Ishikawa (cell line): Measurements from ENCODE around the gene NUP214.

Source experiments
- CREB1 ChIP-seq: IDR thresholded peaks from 2 replicates; pipeline ENCODE4 v1.6.1; 2012; ENCODE audit warnings: low read depth
- EGR1 ChIP-seq: IDR thresholded peaks from 2 replicates; pipeline ENCODE4 v1.6.1; 2012
- EP300 ChIP-seq: IDR thresholded peaks from 2 replicates; pipeline ENCODE4 v1.6.1; 2012; ENCODE audit warnings: borderline replicate concordance
- FOXM1 ChIP-seq: IDR thresholded peaks from 2 replicates; pipeline ENCODE4 v1.6.1; 2012; ENCODE audit warnings: low read depth, borderline replicate concordance
- NFIC ChIP-seq: IDR thresholded peaks from 2 replicates; pipeline ENCODE4 v1.6.1; 2012
- RAD21 ChIP-seq: IDR thresholded peaks from 2 replicates; pipeline ENCODE4 v1.6.1; 2012; ENCODE audit warnings: low read depth
- TAF1 ChIP-seq: IDR thresholded peaks from 2 replicates; pipeline ENCODE4 v1.6.1; 2012; ENCODE audit warnings: low read depth, mild to moderate bottlenecking
- TEAD4 ChIP-seq: IDR thresholded peaks from 2 replicates; pipeline ENCODE4 v1.6.1; 2012
- YY1 ChIP-seq: IDR thresholded peaks from 2 replicates; pipeline ENCODE4 v1.6.1; 2012; ENCODE audit warnings: low read depth
- TF ChIP-seq, protein P1 (sequence below): IDR thresholded peaks from 2 replicates; pipeline ENCODE4 v1.6.1; 2012; ENCODE audit warnings: low read depth, mild to moderate bottlenecking
- TF ChIP-seq, protein P2 (sequence below): IDR thresholded peaks from 2 replicates; pipeline ENCODE4 v1.6.1; 2012

- TF ChIP-seq, protein P1, sequence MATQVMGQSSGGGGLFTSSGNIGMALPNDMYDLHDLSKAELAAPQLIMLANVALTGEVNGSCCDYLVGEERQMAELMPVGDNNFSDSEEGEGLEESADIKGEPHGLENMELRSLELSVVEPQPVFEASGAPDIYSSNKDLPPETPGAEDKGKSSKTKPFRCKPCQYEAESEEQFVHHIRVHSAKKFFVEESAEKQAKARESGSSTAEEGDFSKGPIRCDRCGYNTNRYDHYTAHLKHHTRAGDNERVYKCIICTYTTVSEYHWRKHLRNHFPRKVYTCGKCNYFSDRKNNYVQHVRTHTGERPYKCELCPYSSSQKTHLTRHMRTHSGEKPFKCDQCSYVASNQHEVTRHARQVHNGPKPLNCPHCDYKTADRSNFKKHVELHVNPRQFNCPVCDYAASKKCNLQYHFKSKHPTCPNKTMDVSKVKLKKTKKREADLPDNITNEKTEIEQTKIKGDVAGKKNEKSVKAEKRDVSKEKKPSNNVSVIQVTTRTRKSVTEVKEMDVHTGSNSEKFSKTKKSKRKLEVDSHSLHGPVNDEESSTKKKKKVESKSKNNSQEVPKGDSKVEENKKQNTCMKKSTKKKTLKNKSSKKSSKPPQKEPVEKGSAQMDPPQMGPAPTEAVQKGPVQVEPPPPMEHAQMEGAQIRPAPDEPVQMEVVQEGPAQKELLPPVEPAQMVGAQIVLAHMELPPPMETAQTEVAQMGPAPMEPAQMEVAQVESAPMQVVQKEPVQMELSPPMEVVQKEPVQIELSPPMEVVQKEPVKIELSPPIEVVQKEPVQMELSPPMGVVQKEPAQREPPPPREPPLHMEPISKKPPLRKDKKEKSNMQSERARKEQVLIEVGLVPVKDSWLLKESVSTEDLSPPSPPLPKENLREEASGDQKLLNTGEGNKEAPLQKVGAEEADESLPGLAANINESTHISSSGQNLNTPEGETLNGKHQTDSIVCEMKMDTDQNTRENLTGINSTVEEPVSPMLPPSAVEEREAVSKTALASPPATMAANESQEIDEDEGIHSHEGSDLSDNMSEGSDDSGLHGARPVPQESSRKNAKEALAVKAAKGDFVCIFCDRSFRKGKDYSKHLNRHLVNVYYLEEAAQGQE, result no peak
- no peak for TF ChIP-seq RAD21
- TF ChIP-seq, protein P2, sequence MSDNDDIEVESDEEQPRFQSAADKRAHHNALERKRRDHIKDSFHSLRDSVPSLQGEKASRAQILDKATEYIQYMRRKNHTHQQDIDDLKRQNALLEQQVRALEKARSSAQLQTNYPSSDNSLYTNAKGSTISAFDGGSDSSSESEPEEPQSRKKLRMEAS, result no peak; the same call in 1 of the 2 replicates
- TF ChIP-seq EP300, result no peak
- no peak for TF ChIP-seq FOXM1
- TF ChIP-seq EGR1, result no peak
- no peak for TF ChIP-seq TEAD4
- TF ChIP-seq YY1, result no peak
- no peak for TF ChIP-seq NFIC
- no peak; the same call in 1 of the 2 replicates for TF ChIP-seq TAF1
- TF ChIP-seq CREB1, result no peak
Measured at GRCh38 chr9:131237931-131238401, 112.6 kb downstream of the NUP214 start.
